ENCODE measurements around the gene STIMATE.

The STIMATE gene

DNA sequence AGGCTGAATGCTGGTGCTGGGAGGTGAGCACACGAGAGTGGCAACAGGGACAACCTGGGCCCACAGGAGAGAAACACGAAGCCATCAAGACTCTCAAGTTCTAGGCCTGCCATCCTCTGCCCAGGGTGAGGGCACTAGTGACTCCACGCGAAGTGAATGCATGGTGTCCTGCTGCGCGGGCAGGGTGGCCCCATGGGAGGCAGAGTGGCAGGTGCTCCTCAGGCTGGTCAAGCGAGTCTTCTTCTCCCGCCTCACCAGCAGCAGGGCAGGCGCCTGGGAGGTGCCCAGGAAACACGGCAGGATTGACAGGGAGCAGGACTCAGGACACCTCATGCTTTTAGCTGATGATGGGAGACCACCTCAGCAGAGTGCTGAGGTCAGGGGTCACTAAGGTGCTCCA lies 26.9 kb downstream of the STIMATE start:
- no peak for DNase-seq

DNA sequence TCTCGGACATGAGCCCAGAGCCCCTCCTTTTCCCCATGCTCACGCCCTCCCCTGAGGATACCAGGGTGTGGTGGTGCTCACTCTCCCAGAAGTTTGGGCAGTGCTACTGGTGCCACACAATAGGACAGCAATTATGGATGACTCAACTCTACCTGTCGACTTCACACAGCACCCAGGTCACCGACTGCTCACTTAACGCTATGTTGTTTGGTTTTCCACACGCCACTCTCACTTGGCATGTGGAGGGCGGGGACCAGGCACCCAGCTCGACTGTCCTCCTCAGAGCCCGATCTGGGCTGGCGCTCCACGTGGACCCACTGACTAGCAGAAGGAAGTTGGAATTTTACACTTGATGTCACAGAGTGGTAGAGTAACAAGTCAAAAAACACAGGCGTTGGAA lies 30.9 kb downstream of the STIMATE start:
- no peak for DNase-seq

DNA sequence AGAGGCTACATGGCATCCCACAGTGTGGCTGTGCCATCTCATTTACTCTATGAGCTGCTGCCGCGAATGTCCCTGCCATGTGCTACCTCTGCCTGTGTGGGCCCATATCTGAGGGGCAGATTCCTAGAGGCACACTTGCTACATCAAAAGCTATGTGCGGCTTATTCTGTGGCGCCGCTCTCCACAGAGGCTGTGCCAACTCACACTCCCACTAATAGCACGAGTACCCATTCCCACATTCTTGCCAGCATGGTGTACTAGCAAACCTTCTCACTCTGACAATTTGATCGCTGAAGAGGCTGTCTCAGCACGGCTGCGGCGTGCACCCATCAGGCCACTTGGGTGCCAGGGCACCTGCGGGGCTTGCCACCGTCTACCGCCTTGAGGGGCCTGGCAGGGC lies 31.4 kb downstream of the STIMATE start:
- DNase-seq: no peak

DNA sequence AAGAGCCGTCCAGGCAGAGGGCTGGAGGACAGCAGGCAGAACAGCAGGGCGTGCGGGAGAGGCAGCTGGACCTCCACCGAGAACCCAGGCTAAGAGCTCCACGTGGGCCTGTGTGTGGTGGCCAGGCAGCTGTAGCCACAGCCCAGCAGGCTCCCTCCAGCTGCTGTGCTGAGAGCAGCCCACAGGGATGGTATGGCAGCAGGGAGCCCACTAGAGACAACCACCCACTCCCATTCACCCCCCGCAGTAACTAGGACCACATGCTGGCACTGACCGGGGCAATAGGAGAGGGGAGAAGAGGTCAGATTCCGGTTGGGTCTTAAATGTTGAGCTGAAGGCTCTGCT lies 37.0 kb downstream of the STIMATE start:
- no peak for DNase-seq

DNA sequence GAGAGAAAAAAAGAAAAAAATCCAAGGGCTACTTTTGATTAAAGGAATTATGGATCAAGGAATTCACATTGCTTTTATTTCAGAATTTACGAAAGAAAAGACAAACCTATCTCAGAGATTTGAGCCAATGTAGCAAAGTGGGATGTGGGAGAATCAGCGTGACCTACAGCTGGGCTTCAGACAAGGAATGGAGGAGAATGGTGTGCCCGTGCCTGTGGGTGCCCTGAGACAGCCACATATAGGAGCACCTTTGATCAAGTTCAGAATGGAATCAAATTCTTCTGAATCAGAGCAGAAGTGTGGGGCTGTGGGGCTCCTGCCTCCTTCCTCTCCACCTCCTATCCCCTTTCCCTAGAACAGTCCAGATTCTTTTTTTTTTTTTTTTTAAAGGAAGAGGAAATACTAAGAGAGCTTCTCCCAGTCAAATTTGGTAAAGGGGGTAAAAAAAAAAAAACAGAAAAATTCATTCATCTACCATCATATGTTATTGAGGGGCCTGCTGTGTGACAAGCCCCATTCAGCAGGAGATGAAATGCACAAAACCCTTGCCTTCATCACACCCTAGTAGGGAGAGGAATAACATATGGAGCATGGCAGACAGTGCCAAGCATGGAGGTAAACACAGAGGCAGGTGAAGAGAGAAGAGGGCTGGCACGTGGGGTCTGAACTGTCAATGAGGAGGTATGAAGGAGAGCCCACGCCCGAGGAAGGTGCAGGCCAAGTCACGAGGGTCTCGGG lies 37.5 kb downstream of the STIMATE start:
- no peak for DNase-seq

DNA sequence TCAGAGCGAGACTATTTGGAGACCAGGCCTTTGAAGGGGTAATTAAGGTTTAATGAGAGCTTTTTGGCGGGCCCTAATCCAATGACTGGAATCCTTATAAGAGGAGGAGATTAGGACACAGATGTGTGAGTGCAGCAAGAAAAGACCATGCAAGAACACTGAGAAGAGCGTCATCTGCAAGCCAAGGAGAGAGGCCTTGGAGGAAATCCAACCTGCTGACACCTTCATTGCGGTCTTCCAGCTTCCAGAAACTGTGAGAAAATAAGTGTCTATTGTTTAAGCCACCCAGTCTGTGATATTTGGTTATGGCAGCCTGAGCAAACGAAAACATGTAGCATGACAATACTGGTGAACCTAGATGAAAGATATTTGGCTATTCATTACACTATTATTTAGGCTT lies 39.5 kb downstream of the STIMATE start:
- no peak for DNase-seq

DNA sequence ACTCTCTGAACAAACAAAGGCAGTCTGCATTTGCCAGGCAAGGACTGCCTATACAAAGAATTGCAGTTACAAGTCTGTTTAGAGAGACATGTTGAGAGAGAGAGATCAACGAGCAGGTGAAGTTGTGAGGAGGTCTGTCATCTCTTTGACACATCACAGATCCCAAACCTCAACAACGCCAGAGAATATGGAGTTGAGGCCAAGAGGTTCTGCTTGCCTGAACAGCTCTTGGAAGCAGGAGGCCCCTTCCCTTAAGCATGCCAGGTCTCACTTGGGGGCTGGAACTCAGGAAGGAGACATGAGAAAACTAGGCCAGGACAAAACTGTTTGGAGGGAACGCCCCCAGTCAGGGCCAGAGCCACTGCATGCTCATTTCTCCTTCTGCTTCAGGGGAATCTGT lies 40.2 kb downstream of the STIMATE start:
- no peak for DNase-seq

DNA sequence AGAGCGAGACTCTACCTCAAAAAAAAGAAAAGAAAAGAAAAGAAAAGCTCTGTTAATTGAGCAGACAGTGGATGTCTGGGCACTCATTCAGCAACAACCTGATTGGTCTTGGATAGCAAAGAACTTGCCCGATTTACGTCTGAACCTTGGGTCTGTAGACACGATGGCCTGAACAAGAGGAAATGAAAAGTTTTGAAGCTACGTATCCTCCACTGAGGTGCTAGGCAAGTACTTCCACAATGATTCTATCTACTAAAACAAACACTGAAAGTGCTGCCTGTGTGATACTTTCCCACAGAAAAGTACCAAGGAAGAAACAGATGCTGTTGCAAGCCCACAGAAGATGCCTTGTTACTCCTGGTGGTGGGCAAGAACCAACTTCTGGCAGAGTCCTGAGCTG lies 40.7 kb downstream of the STIMATE start:
- DNase-seq: no peak

DNA sequence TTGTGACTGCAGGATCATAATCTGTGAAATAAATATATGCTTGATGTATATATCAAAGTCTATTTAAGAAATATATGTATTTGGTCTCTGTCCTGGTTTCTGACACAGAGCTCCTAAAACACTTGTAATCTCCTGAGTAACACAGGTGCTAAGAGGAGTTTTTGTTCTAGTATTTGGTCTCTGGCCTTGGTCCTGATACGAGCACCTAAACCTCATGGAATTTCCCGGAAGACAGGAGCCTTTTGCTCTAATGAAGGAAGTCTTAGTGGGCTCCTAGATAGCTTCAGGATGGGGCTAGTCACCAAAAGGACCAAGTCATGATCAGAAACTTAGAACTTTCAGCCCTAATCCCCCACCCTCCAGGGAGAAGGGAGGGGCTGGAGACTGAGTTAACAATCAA lies 43.3 kb downstream of the STIMATE start:
- no peak for DNase-seq

DNA sequence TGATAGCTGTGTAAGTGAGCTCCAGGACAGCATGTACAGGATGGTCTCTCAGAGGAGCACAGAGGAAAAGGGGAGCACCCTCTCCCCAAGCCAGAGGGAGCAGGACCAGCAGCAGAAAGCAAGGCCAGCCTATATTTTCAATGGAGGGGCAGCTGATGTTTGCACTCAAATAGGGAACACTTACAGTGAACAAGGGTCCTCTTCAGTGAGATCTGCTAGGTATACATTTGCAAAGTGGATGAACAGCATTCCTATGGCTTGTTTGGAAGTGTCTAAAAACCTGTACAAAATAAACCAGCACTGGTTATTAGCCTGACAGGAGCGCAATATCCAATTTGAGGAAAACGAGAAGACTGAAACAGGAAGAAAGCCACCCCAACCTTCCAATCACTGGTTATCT lies 44.9 kb downstream of the STIMATE start:
- DNase-seq: no peak

DNA sequence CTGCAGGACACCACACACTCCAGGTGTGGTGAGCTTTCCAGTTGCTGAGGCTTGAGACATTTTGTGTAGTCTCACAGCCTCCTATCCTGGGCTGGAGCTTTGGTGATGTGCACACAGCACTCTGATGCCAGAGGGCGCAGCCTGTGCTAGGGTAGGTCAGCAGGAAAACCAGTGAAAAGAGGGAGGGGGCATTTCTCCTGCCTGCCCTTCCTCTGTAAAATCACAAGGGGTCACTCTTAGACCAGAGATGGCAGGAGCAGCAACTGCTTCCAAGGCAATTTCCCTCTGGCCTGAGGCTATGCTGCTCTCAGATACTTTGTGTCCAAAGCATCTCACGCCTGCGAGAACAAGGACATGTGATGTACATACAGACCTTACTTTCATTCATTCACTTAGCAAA lies 46.0 kb downstream of the STIMATE start:
- no peak for DNase-seq

DNA sequence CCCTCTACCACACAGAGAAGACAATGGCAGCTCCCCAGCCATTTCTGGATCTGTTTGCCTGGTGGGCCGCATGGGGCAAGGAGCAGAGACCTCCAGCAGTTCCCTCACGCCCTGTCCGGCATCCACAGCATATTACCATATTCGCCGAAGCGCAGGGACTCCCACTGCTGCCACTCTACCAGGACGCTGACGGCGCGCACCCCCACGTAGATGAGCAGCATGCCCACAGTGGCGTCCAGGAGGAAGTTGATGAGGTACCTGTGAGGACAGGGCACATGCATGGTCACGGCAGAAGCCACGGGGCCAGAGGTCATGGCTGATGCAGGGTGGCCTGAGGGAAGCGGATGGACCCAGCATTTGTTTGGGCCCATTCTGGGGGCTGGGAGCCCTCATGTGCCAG lies 47.7 kb downstream of the STIMATE start:
- DNase-seq: no peak

DNA sequence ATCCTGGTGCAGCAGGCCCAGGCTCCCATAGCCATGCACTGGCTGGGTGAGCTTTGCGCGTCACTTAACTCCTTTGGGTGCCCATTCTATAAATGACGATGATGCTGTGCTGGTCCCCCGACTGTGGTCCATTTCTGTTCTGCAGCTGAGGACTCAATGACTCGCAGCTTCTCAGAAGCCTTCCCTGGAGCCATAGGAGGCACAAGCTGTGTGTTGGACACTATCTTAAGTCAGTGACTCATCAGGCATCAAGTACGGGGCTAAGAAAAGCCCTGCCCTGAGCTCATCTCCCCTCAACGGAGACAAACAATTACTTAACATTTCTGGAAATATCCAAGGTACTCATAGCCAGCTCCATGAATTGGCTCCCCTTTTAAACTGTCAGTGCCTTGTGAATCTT lies 48.7 kb downstream of the STIMATE start:
- no peak for DNase-seq

DNA sequence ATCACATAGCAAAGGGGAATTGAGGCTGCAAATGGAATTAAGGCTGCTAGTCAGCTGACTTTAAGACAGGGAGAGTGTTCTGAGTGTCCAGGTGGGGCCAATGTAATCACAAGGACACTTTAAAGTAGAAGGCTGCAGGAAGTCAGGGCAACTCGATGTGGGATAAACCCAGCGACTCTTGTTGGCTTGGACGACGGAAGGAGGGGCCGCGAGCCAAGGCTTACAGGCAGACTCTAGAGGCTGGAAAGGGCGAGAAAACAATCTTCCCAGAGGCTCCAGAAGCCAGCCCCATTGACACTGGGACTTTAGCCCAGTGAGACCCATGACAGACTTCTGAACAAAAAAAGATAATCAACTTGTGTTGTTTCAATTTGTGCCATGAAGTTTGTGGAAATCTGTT lies 49.6 kb downstream of the STIMATE start:
- no peak for DNase-seq

DNA sequence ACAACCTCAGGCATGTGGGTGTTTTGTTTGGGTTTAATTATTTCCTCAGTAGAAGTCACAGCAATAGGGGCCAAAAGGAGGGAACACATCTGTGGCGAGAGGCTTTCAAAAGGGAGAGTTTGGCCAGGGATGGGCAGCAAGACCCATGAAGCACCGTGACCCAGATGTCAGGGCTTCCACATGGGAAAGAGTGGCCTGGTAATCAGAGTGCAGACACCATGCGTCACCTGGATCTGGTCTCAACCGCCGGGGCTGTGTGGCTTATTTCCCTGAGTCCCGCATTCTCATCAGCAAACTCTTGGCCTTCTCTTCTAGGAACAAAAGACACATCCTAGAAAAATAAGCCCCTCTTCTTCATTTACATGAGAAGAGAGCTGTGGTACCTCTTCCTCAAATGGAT lies 50.1 kb downstream of the STIMATE start:
- no peak for DNase-seq

DNA sequence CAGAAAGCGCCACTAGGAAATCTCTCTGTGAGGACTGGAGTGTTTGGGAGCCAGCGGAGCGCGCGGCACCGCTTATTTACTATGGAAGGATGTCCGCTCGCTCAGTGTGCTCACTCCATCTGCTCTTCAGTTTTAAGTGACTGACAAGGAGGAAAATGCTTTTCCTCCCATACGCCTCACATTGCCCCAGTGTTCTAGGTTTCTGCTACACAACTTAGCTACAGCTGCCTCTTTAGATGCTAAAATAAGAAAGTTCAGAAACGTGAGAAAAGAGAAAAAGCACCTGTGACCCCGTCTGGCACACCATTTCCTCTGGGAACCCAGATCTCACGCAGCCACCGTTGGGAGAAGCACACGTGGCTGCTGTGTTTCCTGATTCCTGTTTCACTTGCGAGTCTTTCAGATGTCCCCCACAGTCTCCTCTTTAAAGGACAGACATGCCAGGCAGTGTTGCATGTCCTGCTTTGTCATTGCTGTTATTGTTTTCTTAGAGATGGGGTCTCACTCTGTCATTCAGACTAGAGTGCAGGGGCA lies 50.8 kb downstream of the STIMATE start:
- no peak for DNase-seq

DNA sequence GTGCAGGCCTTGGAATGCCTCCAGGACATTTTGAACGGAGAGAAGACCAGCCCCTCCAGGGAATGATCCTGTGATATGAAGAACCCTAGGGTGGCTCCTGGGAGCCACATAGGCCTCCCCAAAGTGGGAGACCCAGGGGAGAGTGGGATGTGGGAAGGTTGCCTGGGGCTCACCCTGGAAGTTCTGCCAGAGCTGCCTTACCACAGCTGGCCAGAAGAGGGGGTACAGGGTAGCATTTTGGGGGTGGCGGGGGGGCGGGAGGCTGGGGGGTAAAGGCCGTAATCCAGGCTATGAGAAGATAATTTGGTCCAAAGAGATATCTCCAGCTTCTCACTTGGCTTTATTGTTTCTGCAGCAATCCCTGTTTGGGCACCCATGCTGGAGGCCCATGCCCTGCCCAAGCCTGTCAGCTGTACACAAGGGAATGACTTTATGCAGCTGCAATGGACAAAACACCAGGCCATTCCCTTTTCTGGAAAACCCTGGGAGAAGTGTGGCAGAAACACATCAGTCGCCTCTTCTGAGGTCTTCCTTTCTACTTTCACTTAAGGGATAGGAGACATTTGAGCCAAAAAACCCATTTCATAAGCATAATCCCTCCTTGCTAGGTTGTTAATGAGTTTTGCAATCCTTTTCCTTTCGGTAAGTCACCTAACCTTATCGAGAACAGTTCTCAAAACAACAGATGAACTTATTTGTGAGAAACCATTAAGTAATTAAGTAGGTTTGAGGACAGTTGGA lies 51.5 kb downstream of the STIMATE start:
- no peak for DNase-seq

DNA sequence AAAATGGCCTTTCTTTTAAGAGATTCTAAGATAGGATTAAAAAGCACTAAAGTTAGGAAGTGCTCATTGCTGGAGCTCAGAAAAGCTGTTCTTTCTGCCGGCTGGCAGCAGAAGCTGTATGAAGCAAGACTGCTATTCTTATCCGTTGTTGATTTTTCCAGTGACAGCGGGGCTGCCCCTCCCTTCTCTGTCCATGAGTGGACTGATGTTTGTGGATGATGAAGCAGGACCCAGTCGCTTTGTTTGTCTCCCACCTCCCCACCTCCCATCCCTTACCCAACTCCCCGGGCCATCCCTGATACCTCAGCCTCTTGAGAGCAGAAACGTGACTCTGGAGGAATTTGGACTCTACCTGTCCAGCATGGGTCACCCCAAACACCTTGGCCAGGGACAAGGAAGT lies 52.2 kb downstream of the STIMATE start:
- no peak for DNase-seq

DNA sequence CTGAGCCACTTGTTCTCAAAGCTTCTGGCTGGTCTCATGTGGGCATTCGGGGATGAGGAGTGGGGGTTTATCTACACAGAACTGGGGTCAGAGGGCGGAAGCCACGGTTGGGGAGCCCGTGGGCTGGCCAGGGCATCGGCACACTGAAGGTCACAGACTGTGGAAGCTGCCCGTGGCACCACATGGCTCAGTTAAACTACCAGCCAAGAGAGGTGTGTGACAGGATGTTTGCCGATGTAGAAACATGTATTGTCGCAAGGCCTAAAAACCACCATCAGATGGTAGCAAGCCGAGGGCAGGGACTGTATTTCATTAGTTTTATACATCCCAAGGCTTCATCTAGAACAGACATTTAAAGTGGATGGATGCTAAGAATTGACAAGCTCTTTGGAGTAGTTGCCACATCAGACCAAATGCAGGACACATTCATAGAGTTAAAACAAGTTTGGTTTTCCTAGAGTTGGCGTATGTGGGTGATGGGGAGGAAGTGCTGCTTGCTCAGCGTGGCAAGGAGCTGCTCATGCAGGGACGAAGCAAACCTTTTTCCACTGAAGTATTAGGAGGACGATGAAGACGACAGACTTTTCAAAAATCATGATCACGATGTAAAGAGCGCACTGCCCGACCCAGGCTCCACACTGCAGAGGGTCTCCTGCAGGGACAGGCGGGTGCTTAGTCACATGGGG lies 52.9 kb downstream of the STIMATE start:
- DNase-seq: no peak

DNA sequence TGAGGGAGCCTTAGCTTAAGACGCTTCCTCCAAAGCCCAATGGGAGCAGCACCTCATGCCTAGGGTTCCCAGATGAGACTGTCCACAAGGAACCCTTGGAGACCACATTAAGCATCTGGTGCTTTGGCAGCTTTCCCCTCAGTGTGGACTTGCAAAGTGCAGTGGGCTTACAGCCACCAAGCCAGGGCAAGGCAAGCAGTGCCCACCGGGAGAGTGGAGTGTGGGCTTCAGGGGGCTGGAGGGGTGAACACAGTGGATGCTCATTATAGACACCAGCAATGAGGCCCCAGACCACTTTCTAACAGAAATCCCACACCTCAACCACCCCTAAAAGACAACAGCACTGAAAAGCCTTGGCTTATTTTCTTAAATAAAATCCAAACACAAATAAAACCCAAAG lies 53.5 kb downstream of the STIMATE start:
- DNase-seq: no peak

DNA sequence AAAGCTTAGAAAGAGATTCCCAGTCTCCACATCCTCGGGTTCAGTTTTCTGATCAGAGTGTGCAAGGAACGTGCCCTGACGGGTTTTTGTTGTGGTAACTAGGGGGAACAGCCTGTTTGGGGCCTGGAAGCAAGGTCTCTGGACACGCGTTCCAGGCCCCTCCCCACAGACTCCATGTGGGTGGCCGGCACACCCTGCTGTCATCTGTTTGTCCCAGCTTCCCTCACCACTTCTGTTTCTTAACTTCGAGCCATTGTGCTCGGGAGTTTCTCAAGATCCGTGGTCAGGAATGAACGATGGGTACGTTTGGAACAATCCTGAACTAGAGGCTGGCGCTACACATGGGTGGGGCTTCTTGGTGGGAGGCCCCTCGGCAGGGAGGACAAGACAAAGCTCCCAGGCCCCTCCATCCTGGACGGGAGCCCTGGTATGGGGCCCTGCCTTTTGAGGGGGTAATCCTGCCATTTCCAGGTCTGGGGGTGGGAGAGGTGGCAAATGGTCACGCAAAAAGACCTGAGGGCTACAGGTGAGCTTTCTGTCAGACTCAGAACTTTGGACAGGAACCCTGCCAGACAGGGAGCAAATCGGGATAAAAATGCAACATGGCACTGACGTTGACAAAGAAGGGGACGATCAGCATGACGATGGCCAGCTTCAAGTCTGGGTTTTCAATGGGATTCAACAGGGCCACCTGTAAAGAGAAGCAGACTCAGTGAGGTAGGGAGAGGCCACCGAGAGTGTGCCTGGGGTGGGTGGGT lies 54.1 kb downstream of the STIMATE start:
- DNase-seq: no peak

DNA sequence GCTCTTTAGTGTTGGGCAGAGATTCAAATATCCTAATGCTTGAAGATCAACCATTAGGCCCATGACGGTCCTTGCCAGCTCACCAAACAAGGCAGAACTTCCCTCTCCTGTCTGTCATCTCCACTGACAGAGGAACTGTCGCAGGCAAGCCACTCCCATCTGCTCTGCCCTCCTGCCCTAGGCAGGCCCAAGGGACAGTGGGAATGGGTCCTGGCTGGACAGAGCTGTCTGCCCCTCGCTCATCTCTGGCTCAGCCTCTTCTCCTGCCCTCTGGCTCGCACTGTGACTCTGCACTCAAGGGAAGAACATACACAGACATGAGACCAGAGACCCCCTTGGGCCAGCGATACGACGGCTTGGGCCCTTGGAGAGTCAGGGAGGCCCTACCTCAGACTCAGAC lies 54.9 kb downstream of the STIMATE start:
- DNase-seq: no peak

DNA sequence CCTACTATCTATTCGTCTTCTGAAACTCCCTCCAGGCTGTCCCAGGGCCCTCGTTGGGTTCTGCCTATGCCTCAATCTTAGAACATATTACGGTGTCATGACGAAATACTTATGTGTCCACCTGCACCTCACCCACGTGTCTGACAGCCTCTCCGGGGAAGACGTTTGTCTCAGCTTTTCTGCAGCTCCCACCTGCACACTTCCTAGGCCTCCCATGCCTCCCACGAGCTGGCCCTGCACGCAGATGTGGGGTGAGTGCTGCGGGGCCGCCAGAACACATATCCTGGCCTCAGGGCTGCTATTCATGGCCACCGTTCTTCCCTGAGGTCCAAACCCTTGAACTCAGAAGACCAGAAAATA lies 55.4 kb downstream of the STIMATE start:
- DNase-seq: no peak
